Peyer's patch (tissue), 4 donors: ENCODE measurements around the gene CATSPERE.

ENCODE experiments used
- POLR2A ChIP-seq, 2 donors: fragments of 450-650 bp; IDR thresholded peaks; one replicate each; pipeline ENCODE4 v1.5.1; 2017; ENCODE audit warnings: antibody characterized with exemption in 2 of 2, mild to moderate bottlenecking in 2 of 2, moderate library complexity in 2 of 2
- TF ChIP-seq, protein P1 (sequence below), 6 experiments: fragments of 450-650 bp in 4 of 6; fragments of 200-600 bp in 2 of 6; sonication (generic) in 1 of 6; IDR thresholded peaks; one replicate each; pipeline ENCODE4 v1.5.1; 2017 to 2019; ENCODE audit warnings: antibody characterized with exemption in 6 of 6, mild to moderate bottlenecking in 3 of 6, moderate library complexity in 1 of 6

DNA sequence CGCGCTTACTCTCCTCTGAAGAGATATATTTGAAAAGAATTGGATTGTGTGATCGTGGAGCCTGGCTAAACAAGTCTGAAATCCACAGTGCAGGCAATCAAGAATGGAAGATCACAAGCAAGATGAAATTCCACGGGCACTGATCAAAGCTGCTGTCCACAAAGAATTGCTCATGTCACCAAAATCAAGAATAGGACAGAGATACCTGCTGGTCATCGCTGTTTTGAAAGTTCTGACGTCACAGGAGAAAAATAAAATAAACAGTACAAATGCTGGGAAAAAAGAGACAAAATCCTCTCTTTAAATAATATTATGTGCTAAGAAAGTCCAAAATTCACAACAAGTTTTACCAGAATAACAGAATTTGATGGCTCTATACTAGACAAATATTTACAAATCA, 179.8 kb downstream of the CATSPERE start:
- TF ChIP-seq, protein P1, sequence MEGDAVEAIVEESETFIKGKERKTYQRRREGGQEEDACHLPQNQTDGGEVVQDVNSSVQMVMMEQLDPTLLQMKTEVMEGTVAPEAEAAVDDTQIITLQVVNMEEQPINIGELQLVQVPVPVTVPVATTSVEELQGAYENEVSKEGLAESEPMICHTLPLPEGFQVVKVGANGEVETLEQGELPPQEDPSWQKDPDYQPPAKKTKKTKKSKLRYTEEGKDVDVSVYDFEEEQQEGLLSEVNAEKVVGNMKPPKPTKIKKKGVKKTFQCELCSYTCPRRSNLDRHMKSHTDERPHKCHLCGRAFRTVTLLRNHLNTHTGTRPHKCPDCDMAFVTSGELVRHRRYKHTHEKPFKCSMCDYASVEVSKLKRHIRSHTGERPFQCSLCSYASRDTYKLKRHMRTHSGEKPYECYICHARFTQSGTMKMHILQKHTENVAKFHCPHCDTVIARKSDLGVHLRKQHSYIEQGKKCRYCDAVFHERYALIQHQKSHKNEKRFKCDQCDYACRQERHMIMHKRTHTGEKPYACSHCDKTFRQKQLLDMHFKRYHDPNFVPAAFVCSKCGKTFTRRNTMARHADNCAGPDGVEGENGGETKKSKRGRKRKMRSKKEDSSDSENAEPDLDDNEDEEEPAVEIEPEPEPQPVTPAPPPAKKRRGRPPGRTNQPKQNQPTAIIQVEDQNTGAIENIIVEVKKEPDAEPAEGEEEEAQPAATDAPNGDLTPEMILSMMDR (IDR thresholded peaks at IDR 0.05), result no peak
- no peak for TF ChIP-seq POLR2A (IDR thresholded peaks at IDR 0.05)
